ENCODE measurements around the gene LKAAEAR1.

LKAAEAR1 gene

DNA sequence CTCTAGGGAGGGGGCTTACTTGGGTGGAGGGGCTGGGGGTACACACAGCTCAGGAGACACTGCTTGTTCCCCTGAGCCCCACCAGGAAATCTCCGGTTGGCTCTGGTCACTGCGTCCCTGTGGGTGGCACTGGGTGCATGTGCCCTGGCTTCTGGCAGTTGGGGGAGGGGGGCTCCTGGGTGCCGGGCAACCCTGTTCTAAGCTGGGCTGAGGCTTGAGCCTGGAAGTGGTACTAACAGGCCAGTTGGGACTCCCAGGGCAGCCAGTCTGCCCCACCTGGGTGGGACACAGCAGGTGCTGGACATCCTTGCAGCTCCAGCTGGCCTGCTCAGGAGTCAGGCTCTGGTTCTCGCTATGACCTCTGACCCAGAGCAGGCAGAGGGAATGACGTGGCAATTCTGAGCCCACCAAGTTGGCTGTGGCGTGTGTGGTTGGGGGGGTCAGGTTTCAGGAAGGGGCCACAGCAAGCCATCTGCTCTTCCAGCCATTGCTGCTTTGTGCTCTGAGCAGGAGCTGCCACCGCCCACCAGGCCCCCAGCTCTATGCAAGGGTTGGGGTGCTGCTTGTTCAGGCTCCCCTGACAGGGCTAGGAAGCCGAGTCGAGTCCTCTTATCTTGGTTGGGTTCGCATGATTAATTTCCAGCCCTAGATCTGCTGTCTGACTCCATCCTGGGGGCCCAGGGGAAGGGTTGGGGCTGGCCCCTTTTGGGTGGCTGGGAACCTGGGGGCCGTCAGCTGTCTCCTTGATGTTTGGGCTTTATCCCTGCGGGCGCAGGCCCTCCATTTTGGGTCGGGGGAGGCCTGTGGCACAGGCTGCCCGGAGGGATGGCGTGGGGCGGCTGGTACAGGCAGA, 47.6 kb downstream of the LKAAEAR1 start:
- DNase-seq (ENCODE audit: low read depth): no peak

DNA sequence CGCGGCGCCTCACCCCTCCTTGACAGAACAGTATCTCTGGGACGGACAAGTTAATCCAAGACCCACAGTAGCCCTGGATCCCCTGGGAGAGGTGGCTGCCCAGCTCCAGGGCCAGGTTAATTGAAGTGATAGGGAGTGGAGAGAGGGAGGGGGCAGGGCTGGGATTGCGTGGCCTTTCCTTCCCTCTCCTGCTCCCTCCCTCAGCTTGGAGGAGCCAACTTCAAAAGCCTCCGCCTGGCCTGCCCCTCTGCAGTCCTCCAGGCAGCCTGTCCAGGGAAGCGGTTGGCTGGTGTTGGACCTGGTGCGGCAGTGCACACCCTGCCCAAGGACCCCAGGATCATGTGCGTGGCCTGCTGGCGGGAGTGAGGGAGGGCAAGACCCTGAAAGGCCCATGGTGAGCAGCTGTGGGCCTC, 48.3 kb downstream of the LKAAEAR1 start, which contains the start of gene C20orf204:
Gene C20orf204 (plus strand): TSS at position 250 of the 413 bp plus-strand sequence. CDS start 142 bp downstream, at position 392.
- DNase-seq (ENCODE audit: low read depth): no peak

DNA sequence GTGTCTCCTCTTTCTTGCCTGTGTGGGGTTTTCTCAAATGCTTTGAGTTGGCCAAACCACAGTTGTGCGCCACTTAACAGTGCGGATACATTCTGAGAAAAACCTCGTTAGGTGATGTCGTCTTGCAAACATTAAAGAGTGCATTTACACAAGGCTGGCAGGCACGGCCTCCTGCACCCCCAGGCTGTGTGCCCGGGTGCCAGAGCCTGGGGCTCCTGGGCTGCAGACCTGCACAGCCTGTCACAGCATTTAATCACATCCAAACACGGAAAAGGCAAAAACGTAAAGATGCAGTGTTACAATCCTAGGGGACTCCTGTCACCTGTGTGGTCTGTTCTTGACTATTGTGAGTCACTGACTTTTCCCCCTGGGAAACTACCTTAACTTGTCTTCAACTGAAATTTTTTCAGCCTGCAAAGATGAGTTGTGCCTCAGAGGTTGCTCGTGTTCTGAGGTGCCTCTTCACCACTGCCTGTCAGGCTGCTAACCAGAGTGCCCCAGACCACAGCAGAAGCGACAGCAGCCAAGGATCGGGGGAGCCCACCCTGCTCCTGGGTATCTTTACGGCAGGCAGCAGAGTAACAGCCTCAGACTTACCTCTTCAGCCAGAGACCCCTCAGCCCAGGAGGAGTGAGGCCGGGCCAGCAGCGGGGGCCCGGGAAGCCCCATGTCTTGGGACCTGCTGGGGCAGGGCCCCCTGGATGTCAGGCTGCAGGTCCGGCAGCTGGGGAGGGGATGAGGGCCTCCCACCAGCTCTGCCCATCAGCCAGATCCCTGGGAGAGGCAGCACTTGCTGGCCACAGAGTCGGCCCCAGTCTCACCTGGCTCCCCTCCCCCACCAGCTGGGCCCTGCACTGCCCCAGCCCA, 48.9 kb downstream of the LKAAEAR1 start:
- no peak for DNase-seq (ENCODE audit: low read depth)

DNA sequence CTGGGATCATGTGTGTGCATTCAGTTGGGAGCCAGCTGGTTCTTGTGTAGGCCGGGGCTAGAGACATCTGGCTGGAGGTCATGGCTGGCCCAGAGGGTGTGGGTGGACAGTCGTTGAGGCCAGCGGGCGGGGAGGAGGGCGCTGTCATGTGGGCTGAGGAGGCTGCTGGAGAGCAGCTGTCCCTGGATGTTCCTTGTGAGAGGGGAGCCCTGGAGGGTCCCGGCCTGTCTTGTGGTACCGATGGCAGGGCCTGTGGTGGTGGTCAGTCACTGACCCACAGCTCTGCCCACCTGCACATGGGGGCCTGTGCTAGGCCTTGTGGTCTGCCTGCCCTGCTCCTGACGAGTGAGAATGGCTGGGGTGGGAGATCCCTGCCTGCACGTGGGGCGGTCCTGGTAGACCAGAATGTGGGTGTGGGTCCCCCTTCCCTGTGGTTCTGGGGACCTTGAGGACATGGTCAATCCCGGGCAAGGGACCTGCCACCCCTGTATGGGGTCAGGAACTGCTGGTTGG, 50.2 kb downstream of the LKAAEAR1 start:
- no peak for DNase-seq (ENCODE audit: low read depth)

All from iris pigment epithelial cell (primary cell).